HG02759 (cell line): Measurements from ENCODE around the gene BLOC1S4.

ENCODE experiments used
- ATAC-seq: cut with Tn5 transposase; IDR thresholded peaks from one replicate; pipeline ENCODE4 v1.9.1; 2021; ENCODE audit warnings: mild to moderate bottlenecking, moderate library complexity; ENCODE audit not compliant: unreplicated experiment

Gene BLOC1S4

GRCh38 chr4:6689506-6689960 is 26.4 kb upstream of the BLOC1S4 start:
- no peak for ATAC-seq

- no peak for ATAC-seq
Measured at GRCh38 chr4:6692379-6692778, 23.6 kb upstream of the BLOC1S4 start.

GRCh38 chr4:6692806-6693205 is 23.2 kb upstream of the BLOC1S4 start:
- no peak for ATAC-seq

GRCh38 chr4:6693231-6694176 is 22.5 kb upstream of the BLOC1S4 start, which contains the start of gene S100P:
Gene S100P, plus strand, starts transcription at chr4:6693878. Its CDS starts 55 bp downstream, at chr4:6693933.
- ATAC-seq: no peak

- no peak for ATAC-seq
Measured at GRCh38 chr4:6694177-6694901, 21.6 kb upstream of the BLOC1S4 start.

- no peak for ATAC-seq
Measured at GRCh38 chr4:6695660-6696610, 20.0 kb upstream of the BLOC1S4 start.

- no peak for ATAC-seq
Measured at GRCh38 chr4:6696611-6697010, 19.4 kb upstream of the BLOC1S4 start.

- ATAC-seq: no peak
Measured at GRCh38 chr4:6697131-6697530, 18.8 kb upstream of the BLOC1S4 start.

- ATAC-seq: no peak
Measured at GRCh38 chr4:6699388-6699787, 16.6 kb upstream of the BLOC1S4 start.

GRCh38 chr4:6699903-6700302 is 16.1 kb upstream of the BLOC1S4 start:
- no peak for ATAC-seq

- ATAC-seq: no peak
Measured at GRCh38 chr4:6701371-6701770, 14.6 kb upstream of the BLOC1S4 start.

- no peak for ATAC-seq
Measured at GRCh38 chr4:6702761-6703160, 13.2 kb upstream of the BLOC1S4 start.

- no peak for ATAC-seq
Measured at GRCh38 chr4:6703786-6704185, 12.2 kb upstream of the BLOC1S4 start.

- ATAC-seq: no peak
Measured at GRCh38 chr4:6705646-6706045, 10.3 kb upstream of the BLOC1S4 start.

GRCh38 chr4:6706173-6706572 is 9.8 kb upstream of the BLOC1S4 start:
- ATAC-seq: no peak

GRCh38 chr4:6709230-6710114 is 6.5 kb upstream of the BLOC1S4 start, which contains the start of gene MRFAP1L1:
Gene MRFAP1L1, minus strand, starts transcription at chr4:6709865. Its CDS starts 236 bp downstream, at chr4:6709629.
- ATAC-seq: peak; percentile 79

- ATAC-seq: peak; percentile 18
Measured at GRCh38 chr4:6710282-6710681, 5.7 kb upstream of the BLOC1S4 start.

GRCh38 chr4:6710996-6711395 is 5.0 kb upstream of the BLOC1S4 start:
- no peak for ATAC-seq

GRCh38 chr4:6714954-6715353 is 1.0 kb upstream of the BLOC1S4 start:
- no peak for ATAC-seq

GRCh38 chr4:6715704-6716017 is 313 bp upstream of the BLOC1S4 start:
- no peak for ATAC-seq
